Fibroblast of skin of abdomen (primary cell): ENCODE data around the gene RPL39L.

Experiments
- DNase-seq: peaks from one replicate; pipeline ENCODE4 v3.0.0-alpha.2; 2013

RPL39L gene

GRCh38 chr3:187093320-187093719 lies 46.0 kb downstream of the RPL39L start:
- no peak for DNase-seq

DNA sequence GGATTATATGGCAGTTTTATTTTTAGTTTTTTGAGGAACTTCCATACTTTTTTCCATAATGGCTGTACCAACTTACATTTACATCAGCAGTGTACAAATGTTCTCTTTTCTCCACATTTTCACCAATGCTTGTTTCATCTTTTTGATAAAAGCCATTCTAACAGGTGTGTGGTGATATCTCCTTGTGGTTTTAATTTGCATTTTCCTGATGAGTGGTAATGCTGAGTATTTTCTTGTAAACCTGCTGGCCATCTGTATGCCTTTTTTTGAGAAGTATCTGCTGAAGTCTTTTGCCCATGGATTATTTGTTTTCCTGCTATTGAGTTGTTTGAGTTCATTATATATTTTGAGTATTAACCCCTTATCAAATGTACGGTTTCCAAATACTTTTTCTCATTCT lies 50.6 kb downstream of the RPL39L start:
- no peak for DNase-seq

DNA sequence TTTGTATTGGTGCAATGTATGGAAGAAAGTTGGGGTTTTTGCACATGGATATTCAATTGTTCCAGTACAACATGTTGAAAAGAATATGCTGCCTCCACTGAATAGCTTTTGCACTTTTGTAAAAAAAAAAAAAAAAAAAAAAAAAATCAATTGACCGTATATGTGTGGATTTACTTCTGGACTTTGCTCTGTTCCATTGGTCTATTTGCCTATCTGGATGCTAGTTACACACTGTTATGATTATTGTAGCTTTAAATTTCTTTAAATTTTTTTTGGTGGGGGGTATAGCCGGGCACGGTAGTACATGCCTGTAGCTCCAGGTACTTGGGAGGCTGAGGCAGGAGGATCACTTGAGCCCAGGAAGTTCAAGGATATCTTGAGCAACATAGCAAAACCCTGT lies 52.5 kb downstream of the RPL39L start:
- DNase-seq, result no peak

DNA sequence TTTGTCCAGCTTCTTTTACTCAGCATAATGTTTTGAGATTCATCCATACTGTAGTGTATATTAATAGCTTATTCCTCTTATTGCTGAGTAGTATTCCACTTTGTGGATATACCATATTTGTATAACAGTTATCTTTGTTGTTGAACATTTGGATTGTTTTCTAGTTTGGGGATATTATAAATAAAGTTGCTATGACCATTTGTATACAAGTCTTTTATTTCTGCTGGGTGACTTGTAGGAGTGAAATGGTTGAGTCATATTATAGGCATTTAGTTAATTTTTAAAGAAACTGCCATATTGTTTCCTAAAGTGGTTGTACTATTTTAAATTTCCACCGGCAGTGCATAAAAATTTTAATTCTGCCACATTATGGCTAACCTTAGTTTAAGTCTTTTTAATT lies 53.4 kb downstream of the RPL39L start:
- DNase-seq, result no peak

GRCh38 chr3:187085021-187085666 lies 54.2 kb downstream of the RPL39L start:
- DNase-seq, result no peak

- no peak for DNase-seq
Measured at GRCh38 chr3:187084580-187084979, 54.7 kb downstream of the RPL39L start.

- no peak for DNase-seq
Measured at GRCh38 chr3:187084126-187084525, 55.2 kb downstream of the RPL39L start.

DNA sequence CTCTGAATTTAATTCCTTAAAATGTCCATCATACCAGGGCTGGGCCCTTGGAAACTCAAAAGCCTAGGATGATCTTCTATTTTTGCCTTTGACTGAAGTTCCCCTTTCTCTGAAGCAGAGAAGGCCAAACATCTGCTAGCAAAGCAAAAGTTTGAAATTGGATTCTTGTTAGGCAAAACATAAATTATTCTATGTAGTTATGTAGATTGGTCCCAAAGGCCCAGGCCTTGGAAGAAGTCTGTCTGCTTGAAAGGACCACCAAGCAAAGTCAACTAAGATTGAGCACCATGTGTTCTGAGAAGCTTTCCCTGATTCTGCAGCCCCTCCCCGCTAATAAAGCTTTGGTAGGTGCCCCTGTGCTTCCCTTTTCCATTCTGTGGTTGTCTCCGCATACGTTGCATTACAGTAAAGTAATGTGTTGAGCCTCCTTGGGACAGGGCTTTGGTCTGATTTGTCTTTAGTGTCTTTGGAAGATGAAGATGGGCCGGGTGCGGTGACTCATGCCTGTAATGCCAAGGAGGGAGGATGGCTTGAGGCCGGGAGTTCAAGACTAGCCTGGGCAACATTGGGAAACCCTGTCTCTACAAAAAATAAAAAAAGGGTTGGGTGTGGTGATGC lies 56.4 kb downstream of the RPL39L start:
- DNase-seq, result no peak

DNA sequence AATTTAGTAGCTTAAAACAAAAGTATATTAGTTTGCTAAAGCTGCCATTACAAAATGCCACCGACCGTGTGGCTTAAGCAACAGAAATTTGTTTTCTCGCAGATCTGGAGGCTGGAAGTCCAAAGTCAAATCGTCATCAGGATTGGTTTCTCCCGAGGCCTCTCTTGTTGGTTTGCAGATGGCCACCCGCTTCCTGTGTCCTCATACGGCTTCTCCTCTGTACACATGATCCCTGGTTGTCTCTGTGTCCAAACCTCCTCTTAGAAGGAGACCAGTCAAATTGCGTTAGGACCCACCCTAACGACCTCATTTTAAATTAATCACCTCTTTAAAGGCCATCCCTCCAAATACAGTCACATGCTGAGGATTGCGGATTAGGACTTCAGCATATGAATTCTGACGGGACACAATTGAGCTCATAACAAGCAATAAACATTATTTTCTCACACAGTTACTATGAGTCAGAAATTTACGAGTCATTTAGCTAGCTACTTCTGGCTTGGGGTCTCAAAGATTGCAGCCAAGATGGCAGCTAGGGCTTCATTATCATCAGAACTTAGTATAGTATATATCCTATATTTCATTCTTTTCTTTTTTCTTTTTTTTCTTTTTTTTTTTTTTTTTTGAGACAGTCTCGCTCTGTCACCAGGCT lies 58.4 kb downstream of the RPL39L start:
- no peak for DNase-seq

- DNase-seq, result no peak
Measured at GRCh38 chr3:187079090-187080022, 59.9 kb downstream of the RPL39L start.

- DNase-seq, result no peak
Measured at GRCh38 chr3:187077537-187077936, 61.8 kb downstream of the RPL39L start.

- no peak for DNase-seq
Measured at GRCh38 chr3:187077085-187077484, 62.2 kb downstream of the RPL39L start.

GRCh38 chr3:187076297-187076696 lies 63.0 kb downstream of the RPL39L start:
- DNase-seq, result no peak

DNA sequence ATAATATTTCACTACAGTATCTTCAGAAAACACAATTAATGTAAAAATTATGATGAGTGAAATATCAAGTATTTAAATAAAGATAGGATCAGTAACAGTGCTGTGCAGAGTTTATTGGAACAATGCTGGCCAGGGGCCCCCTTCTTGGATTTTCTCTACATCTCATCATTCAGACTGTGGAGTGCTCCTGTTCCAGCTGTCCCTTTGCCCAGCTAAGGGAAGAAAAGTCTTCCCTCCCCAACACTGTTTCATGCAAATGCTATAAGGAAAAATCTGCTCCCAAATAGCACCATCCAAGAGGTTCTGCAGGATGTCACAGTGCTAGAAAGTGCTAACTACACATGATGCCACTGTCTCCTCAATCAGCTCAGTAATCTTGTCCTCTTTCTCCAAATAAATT lies 64.5 kb downstream of the RPL39L start:
- no peak for DNase-seq

DNA sequence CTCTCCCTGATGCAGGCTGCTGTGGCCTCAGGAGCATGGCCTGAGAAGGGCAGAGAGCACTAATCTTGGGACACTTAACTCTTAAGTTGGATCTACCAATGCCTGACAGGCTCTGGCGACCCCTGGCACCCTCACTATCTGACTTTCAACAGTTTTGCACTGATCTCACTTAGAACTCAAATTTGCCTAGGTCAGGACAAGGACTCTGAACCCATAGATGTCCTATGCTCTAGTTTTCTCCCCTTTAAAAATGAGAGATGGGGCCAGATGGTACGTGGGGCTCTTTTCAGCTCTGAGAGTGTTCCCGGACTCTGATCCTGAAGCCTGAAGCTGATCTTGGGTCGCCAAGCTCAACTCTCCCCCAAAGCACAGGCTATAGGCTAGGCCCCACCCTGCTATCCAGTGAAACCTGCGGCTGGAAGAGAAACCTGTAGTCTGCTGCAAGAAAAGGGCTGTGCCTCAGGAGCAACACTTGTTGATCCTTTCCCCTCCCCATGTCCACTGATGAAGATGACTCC lies 65.7 kb downstream of the RPL39L start:
- DNase-seq, result no peak

- no peak for DNase-seq
Measured at GRCh38 chr3:187072511-187072910, 66.8 kb downstream of the RPL39L start.

DNA sequence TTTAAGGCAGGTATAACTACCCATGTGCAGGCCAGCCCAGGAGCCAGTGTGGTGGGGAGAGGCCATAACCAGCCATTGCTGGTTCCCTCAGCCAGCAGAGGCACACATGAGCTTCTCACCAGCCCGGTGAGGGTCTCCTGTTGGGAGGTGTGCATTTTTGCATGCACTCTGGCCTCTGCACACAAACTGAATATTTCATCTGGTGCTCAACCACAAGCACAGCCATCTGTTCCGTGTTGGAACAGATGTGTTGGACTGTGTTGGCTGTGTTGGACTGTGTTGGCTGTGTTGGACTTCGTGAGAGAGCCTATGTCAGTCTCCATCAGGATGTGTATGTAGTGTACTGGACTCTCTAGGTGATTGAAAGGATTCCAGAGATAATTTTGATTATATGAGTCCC lies 67.2 kb downstream of the RPL39L start:
- DNase-seq, result no peak
